Measurements from ENCODE around the gene C3orf62.

The C3orf62 gene

GRCh38 chr3:49273825-49274532 lies 3.1 kb downstream of the C3orf62 start:
- H3K4ac ChIP-seq (ENCODE audit: low read depth, low read length), result no peak overlapping the region
- H3K4me3 ChIP-seq (ENCODE audit: low read length), result no peak overlapping the region
- H4K8ac ChIP-seq (ENCODE audit: low read depth, low read length), result no peak overlapping the region
- no peaks in the 10 kb centered on the region for H3K36me3 ChIP-seq (ENCODE audit: control insufficient read depth, insufficient read depth, low read length)
- H3K23ac ChIP-seq (ENCODE audit: low read length), result no peak overlapping the region
- H3K9ac ChIP-seq (ENCODE audit: low read length), result no peak overlapping the region
- no peaks in the 10 kb centered on the region for H3K79me2 ChIP-seq (ENCODE audit: control insufficient read depth, insufficient read depth, low read length)
- H3K27ac ChIP-seq (ENCODE audit: low read depth, low read length), result no peak overlapping the region
- H3K27me3 ChIP-seq (ENCODE audit: insufficient read depth, low read length, poor library complexity), result no peaks in the 10 kb centered on the region
- H3K4me2 ChIP-seq (ENCODE audit: low read length), result no peak overlapping the region
- no peak overlapping the region for H3K18ac ChIP-seq (ENCODE audit: low read length)
- H2BK5ac ChIP-seq (ENCODE audit: low read length), result no peak overlapping the region
- H3K4me1 ChIP-seq (ENCODE audit: control insufficient read depth, low read depth, low read length), result no peaks in the 10 kb centered on the region
- H3K56ac ChIP-seq (ENCODE audit: low read length), result no peak overlapping the region
- H2AK5ac ChIP-seq (ENCODE audit: low read length), result no peak overlapping the region
- no peak overlapping the region for H4K5ac ChIP-seq (ENCODE audit: low read length)
- no peak overlapping the region for H2BK120ac ChIP-seq (ENCODE audit: low read depth, low read length)
- DNase-seq, result no peak
- H2BK15ac ChIP-seq (replicated peaks; ENCODE audit: low read depth), result no peak overlapping the region
- no peaks in the 10 kb centered on the region for H3K79me1 ChIP-seq (ENCODE audit: low read length)
- WGBS (ENCODE audit: extremely low coverage, insufficient coverage, low lambda C conversion rate), result no CpG with 5 or more reads among the region's 11 CpGs

GRCh38 chr3:49271047-49271446 lies 6.0 kb downstream of the C3orf62 start:
- no peak overlapping the region for H3K9ac ChIP-seq (ENCODE audit: low read length)

GRCh38 chr3:49270156-49270500 lies 6.9 kb downstream of the C3orf62 start:
- Histone ChIP-seq H2BK5ac (ENCODE audit: low read length) (no peak overlapping the region), H2BK15ac (replicated peaks; ENCODE audit: low read depth) (no peak overlapping the region), H3K79me1 (ENCODE audit: low read length) (no peaks in the 10 kb centered on the region), H3K4me1 (ENCODE audit: control insufficient read depth, low read depth, low read length) (no peaks in the 10 kb centered on the region), H2AK5ac (ENCODE audit: low read length) (no peak overlapping the region), H3K18ac (ENCODE audit: low read length) (no peak overlapping the region), H3K27me3 (ENCODE audit: insufficient read depth, low read length, poor library complexity) (no peaks in the 10 kb centered on the region), H3K79me2 (ENCODE audit: control insufficient read depth, insufficient read depth, low read length) (no peaks in the 10 kb centered on the region), H4K8ac (ENCODE audit: low read depth, low read length) (no peak overlapping the region), H3K4me3 (ENCODE audit: low read length) (no peak overlapping the region), H3K4me2 (ENCODE audit: low read length) (no peak overlapping the region), H3K27ac (ENCODE audit: low read depth, low read length) (no peak overlapping the region), H3K23ac (ENCODE audit: low read length) (no peak overlapping the region), H3K56ac (ENCODE audit: low read length) (no peak overlapping the region), H3K36me3 (ENCODE audit: control insufficient read depth, insufficient read depth, low read length) (no peaks in the 10 kb centered on the region), H4K5ac (ENCODE audit: low read length) (no peak overlapping the region), H3K4ac (ENCODE audit: low read depth, low read length) (no peak overlapping the region), H3K9ac (ENCODE audit: low read length) (no peak overlapping the region), H2BK120ac (ENCODE audit: low read depth, low read length) (no peak overlapping the region)
- DNase-seq, result no peak
- WGBS (ENCODE audit: extremely low coverage, insufficient coverage, low lambda C conversion rate), result no CpG with 5 or more reads among the region's 2 CpGs

More at GRCh38 chr3:49271047-49271446, 6.0 kb downstream of the C3orf62 start:
- DNase-seq, result no peak
- Histone ChIP-seq H3K23ac (ENCODE audit: low read length) (no peak overlapping the region), H3K18ac (ENCODE audit: low read length) (no peak overlapping the region), H3K4me3 (ENCODE audit: low read length) (no peak overlapping the region), H3K36me3 (ENCODE audit: control insufficient read depth, insufficient read depth, low read length) (no peaks in the 10 kb centered on the region), H4K8ac (ENCODE audit: low read depth, low read length) (no peak overlapping the region), H4K5ac (ENCODE audit: low read length) (no peak overlapping the region), H2AK5ac (ENCODE audit: low read length) (no peak overlapping the region), H3K27me3 (ENCODE audit: insufficient read depth, low read length, poor library complexity) (no peaks in the 10 kb centered on the region), H3K4ac (ENCODE audit: low read depth, low read length) (no peak overlapping the region), H3K79me1 (ENCODE audit: low read length) (no peaks in the 10 kb centered on the region), H3K56ac (ENCODE audit: low read length) (no peak overlapping the region), H2BK15ac (replicated peaks; ENCODE audit: low read depth) (no peak overlapping the region), H3K27ac (ENCODE audit: low read depth, low read length) (no peak overlapping the region), H3K4me2 (ENCODE audit: low read length) (no peak overlapping the region), H3K4me1 (ENCODE audit: control insufficient read depth, low read depth, low read length) (no peaks in the 10 kb centered on the region), H2BK5ac (ENCODE audit: low read length) (no peak overlapping the region), H3K79me2 (ENCODE audit: control insufficient read depth, insufficient read depth, low read length) (no peaks in the 10 kb centered on the region), H2BK120ac (ENCODE audit: low read depth, low read length) (no peak overlapping the region)
- WGBS (ENCODE audit: extremely low coverage, insufficient coverage, low lambda C conversion rate), result no CpG with 5 or more reads among the region's 4 CpGs

GRCh38 chr3:49269443-49270155 lies 7.4 kb downstream of the C3orf62 start:
- H3K4me3 ChIP-seq (ENCODE audit: low read length), result no peak overlapping the region
- no peak for DNase-seq
- H4K8ac ChIP-seq (ENCODE audit: low read depth, low read length), result no peak overlapping the region
- H3K79me1 ChIP-seq (ENCODE audit: low read length), result no peaks in the 10 kb centered on the region
- no peak overlapping the region for H4K5ac ChIP-seq (ENCODE audit: low read length)
- no peak overlapping the region for H3K23ac ChIP-seq (ENCODE audit: low read length)
- H3K27ac ChIP-seq (ENCODE audit: low read depth, low read length), result no peak overlapping the region
- no peak overlapping the region for H3K9ac ChIP-seq (ENCODE audit: low read length)
- H3K56ac ChIP-seq (ENCODE audit: low read length), result no peak overlapping the region
- H3K4ac ChIP-seq (ENCODE audit: low read depth, low read length), result no peak overlapping the region
- no peaks in the 10 kb centered on the region for H3K27me3 ChIP-seq (ENCODE audit: insufficient read depth, low read length, poor library complexity)
- no peak overlapping the region for H3K18ac ChIP-seq (ENCODE audit: low read length)
- no peak overlapping the region for H2BK5ac ChIP-seq (ENCODE audit: low read length)
- no peak overlapping the region for H2AK5ac ChIP-seq (ENCODE audit: low read length)
- no peak overlapping the region for H2BK120ac ChIP-seq (ENCODE audit: low read depth, low read length)
- H3K4me2 ChIP-seq (ENCODE audit: low read length), result no peak overlapping the region
- H3K4me1 ChIP-seq (ENCODE audit: control insufficient read depth, low read depth, low read length), result no peaks in the 10 kb centered on the region
- no peaks in the 10 kb centered on the region for H3K36me3 ChIP-seq (ENCODE audit: control insufficient read depth, insufficient read depth, low read length)
- H3K79me2 ChIP-seq (ENCODE audit: control insufficient read depth, insufficient read depth, low read length), result no peaks in the 10 kb centered on the region
- H2BK15ac ChIP-seq (replicated peaks; ENCODE audit: low read depth), result no peak overlapping the region
- no CpG with 5 or more reads among the region's 3 CpGs for whole genome bisulfite sequencing (ENCODE audit: extremely low coverage, insufficient coverage, low lambda C conversion rate)

- Histone ChIP-seq H3K23ac (ENCODE audit: low read length) (no peak overlapping the region), H2BK15ac (replicated peaks; ENCODE audit: low read depth) (no peak overlapping the region), H4K5ac (ENCODE audit: low read length) (no peak overlapping the region), H3K36me3 (ENCODE audit: control insufficient read depth, insufficient read depth, low read length) (no peaks in the 10 kb centered on the region), H3K79me1 (ENCODE audit: low read length) (no peaks in the 10 kb centered on the region), H3K4me2 (ENCODE audit: low read length) (no peak overlapping the region), H2AK5ac (ENCODE audit: low read length) (no peak overlapping the region), H3K4me3 (ENCODE audit: low read length) (no peak overlapping the region), H3K27me3 (ENCODE audit: insufficient read depth, low read length, poor library complexity) (no peaks in the 10 kb centered on the region), H2BK5ac (ENCODE audit: low read length) (no peak overlapping the region), H3K18ac (ENCODE audit: low read length) (no peak overlapping the region), H3K4me1 (ENCODE audit: control insufficient read depth, low read depth, low read length) (no peaks in the 10 kb centered on the region), H3K4ac (ENCODE audit: low read depth, low read length) (no peak overlapping the region), H4K8ac (ENCODE audit: low read depth, low read length) (no peak overlapping the region), H3K9ac (ENCODE audit: low read length) (no peak overlapping the region), H3K27ac (ENCODE audit: low read depth, low read length) (no peak overlapping the region), H3K79me2 (ENCODE audit: control insufficient read depth, insufficient read depth, low read length) (no peaks in the 10 kb centered on the region), H3K56ac (ENCODE audit: low read length) (no peak overlapping the region), H2BK120ac (ENCODE audit: low read depth, low read length) (no peak overlapping the region)
- no peak for DNase-seq
- no CpG with 5 or more reads among the region's 5 CpGs for WGBS (ENCODE audit: extremely low coverage, insufficient coverage, low lambda C conversion rate)
Measured at GRCh38 chr3:49266410-49267095, 10.5 kb downstream of the C3orf62 start.

All from mesendoderm (in vitro differentiated cells).